Measurements from ENCODE around the gene GUCA1C.

DNA sequence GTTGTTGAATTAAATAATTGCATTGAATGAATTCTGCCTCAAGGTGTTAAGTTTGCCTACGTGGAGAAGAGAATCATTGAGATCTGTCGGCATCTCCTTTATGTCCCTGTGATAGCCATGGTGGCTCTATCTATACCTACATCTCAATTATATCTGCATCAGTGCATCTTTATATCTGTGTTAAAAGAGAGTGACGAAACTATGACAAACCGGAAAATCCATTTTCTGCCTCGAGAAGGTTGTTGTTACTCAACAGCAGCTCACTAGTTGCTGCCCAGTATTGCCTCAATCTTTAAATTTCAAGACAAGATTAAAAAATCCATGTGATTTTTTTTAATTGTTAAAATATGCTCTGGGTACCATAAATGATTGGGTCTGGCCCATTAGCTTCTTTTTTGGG lies 58.7 kb downstream of the GUCA1C start:
- TF ChIP-seq, protein P1, sequence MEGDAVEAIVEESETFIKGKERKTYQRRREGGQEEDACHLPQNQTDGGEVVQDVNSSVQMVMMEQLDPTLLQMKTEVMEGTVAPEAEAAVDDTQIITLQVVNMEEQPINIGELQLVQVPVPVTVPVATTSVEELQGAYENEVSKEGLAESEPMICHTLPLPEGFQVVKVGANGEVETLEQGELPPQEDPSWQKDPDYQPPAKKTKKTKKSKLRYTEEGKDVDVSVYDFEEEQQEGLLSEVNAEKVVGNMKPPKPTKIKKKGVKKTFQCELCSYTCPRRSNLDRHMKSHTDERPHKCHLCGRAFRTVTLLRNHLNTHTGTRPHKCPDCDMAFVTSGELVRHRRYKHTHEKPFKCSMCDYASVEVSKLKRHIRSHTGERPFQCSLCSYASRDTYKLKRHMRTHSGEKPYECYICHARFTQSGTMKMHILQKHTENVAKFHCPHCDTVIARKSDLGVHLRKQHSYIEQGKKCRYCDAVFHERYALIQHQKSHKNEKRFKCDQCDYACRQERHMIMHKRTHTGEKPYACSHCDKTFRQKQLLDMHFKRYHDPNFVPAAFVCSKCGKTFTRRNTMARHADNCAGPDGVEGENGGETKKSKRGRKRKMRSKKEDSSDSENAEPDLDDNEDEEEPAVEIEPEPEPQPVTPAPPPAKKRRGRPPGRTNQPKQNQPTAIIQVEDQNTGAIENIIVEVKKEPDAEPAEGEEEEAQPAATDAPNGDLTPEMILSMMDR (IDR thresholded peaks at IDR 0.05 in 8 of 11, conservative IDR thresholded peaks at IDR 0.05 in 3 of 11): no peak
- no peak for TF ChIP-seq POLR2A (IDR thresholded peaks at IDR 0.05)
- no peak for TF ChIP-seq POLR2AphosphoS5 (IDR thresholded peaks at IDR 0.05)

Data from spleen (tissue), 7 donors.